GM18511 (cell line): ENCODE measurements around the gene CEMIP.
"Not testable (repeated sequence)": the region's sequence is repeated elsewhere in the genome, so short reads cannot be mapped to it uniquely, and the experiment has no call there.

ENCODE experiments used
- ATAC-seq: cut with Tn5 transposase; IDR thresholded peaks from one replicate; pipeline ENCODE4 v1.9.1; 2021; ENCODE audit warnings: mild to moderate bottlenecking, moderate library complexity; ENCODE audit not compliant: unreplicated experiment

The CEMIP gene

GRCh38 chr15:80758130-80758745 is 20.9 kb upstream of the CEMIP start:
- ATAC-seq, result no peak

GRCh38 chr15:80760960-80761359 is 18.2 kb upstream of the CEMIP start:
- ATAC-seq, result no peak

DNA sequence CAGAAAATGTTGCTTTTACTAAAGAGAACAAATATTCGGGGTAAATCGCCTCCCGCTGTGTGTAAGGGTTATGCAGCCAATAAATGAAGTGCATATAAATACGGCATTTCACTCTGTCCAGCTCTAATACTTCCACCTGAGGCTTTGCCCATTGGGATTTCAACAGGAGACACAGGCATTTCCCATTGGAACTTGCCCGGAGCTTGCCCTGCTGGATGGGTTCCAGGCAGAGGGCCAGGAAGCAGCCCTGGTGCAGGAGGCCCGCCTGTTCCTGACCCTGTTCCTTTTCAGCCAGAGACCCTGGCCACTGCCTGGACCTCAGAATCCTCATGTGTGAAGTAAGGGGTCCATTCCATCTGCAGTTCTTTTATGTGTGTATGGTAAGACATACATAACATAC is 17.4 kb upstream of the CEMIP start:
- no peak for ATAC-seq

- ATAC-seq, result not testable (repeated sequence)
These were observed 15.9 kb upstream of the CEMIP start for GRCh38 chr15:80763235-80763634.

- ATAC-seq, result no peak
These were observed 14.6 kb upstream of the CEMIP start for GRCh38 chr15:80764535-80764934.

DNA sequence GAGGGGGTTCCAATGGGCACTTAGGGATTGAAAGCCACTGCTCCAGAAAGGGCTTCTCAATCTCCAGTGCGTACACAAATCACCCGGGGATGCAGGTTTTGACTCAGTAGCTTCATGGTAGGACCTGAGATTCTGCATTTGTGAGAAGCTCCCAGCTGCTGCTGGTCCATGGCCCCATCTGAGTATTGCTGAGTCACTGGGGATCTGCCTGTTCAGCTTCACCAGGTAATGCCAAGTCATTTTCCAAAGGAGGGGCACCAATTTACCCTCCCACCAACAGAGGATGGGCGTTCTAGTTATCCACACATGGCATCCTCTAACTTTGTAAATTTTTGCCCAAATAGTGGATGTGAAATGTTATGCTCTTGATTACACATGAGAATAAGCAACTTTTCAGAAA is 12.9 kb upstream of the CEMIP start:
- no peak for ATAC-seq

DNA sequence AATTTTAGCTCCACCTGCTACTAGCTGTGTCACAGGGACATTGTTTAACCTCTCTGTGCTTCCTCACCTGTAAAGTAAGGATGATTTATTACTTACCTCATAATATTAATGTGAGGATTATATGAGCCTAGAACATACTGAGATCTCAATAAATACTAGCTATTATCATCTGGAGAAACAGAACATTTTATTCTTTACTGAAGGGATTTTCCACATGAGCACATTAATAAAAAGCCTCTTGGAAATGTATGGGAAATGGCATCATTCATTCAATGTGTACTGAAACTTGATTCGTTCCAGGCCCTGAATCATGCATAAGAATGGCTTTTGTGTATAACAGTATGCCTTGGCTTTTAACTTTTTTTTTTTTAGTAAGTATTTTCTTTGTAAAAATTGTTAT is 11.0 kb upstream of the CEMIP start:
- no peak for ATAC-seq

- no peak for ATAC-seq
These were observed 9.9 kb upstream of the CEMIP start for GRCh38 chr15:80769153-80769828.

DNA sequence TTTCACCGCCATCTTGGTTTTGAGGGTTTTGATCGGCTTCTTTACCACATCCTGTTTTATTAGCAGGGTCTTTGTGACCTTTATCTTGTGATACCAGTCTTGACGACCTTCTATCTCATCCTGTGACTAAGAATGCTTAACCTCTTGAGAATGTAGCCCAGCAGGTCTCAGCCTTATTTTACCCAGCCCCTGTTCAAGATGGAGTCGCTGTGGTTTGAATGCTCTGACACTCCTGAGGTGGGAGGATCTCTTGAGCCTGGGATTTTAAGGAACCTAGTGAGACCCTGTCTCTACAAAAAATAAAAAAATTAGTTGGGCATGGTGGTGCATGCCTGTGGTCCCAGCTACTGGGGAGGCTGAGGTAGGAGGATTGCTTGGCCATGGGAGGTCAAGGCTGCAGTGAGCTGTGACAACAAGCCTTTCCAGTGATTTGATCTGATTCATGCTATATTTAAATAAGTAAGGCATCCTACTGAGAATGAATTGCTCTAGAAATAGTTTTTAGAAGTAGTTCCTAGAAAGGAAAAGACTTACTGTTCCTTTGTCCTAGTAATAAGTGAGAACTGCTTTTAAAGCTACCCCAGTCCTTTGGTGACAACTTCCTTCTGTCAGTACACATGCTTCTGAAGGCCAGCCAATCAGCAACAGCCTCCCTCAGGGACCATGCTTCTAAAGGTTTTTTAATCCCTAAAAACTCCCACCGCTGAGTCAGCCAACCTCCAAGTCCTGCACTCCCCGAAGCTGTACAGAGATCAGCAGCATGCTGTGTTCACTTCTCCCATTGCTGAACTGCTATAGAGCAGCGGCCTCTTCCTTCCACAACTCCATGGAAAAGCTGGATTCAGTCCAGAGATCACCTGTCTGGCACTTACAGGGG is 9.1 kb upstream of the CEMIP start:
- no peak for ATAC-seq

DNA sequence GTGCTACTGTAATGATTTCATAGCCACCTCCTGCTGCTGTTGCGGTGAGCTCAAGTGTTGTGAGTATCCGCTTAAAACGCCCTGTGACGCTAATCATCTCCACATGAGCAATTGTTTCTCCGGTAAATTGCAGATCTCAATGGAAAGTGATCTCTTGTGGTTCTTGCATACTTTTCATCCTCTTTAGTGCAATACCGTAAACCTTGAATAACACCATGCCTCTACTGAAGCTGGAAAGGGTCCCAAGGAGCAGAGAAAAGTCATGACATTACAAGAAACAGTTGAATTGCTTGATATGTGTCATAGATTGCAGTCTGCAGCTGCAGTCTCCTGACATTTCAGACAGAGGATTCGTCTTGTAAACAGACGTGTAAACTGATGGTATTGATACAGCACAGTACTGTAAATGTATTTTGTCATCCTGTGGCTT is 6.0 kb upstream of the CEMIP start:
- ATAC-seq, result no peak

DNA sequence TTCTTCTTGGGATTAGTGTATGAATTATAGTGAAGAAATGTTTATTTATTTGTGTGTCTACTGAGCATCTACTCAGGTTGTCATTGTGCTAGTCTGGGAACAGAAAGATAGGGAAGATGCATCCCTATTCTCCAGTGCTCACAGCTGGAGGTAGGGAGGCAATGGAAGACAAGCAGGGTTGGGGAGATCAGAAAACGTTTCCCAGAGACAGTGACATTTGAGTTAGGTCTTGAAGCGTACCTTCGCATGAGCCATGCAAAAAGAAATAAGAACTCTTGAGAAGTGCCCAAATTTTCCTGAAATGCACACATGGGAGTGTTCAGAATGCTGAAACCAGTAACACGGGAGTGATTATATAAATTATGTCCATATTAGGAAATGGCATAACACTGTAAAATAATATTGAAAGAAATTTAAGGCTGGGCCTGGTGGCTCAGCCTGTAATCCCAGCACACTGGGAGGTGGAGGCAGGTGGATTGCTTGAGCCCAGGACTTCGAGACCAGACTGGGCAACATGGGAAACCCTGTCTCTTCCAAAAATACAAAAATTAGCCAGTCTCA is 5.3 kb upstream of the CEMIP start:
- no peak for ATAC-seq

- ATAC-seq, result no peak
These were observed 4.7 kb upstream of the CEMIP start for GRCh38 chr15:80774486-80774885.

DNA sequence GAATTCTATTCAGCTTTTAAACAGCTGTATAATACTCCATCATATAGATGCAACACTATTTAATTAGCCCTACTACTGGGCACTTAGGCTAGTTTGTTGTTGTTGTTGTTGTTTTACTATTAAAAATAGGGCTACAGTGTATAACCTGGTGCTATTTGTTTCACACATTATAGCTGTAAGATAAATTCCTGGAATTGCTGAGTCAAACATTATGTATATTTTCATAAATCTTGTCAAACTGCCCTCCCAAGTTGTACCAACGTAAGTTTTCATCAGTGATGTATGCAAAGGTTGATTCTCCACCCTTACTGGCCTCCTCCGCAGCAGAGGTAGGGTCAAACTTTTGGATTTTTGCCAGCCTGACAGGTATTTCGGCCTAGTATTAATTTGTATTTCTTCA is 3.8 kb upstream of the CEMIP start:
- no peak for ATAC-seq

DNA sequence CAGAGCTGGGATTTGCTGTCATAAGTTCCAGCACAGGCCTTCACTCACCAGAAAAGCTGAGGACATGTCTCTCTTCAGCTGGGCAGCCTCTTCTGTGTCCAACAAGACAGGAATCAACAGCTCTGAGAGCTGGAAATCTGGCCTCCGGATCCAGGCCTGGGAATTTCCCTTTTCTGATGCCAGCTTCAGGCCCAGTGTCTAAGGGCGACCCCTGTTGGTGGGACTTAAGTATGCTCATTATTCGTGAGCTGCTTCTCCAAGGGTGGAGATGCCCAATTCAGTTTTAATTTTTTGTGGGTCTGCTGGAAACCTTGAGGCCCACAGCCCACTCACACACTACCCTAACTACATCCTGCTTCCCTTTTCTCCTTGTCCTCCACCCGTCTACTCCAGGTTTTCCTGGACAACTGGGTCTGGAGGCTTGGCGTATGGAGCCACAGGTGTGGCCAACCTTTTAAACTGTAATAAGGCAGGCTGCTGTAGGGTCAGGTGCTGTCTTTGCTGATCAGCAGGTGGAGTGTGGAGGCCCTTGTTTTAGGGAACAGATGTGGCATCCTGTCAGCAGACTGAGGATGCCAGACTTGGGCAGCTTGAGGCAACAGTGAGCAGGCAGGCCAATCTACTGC is 2.6 kb upstream of the CEMIP start:
- no peak for ATAC-seq

DNA sequence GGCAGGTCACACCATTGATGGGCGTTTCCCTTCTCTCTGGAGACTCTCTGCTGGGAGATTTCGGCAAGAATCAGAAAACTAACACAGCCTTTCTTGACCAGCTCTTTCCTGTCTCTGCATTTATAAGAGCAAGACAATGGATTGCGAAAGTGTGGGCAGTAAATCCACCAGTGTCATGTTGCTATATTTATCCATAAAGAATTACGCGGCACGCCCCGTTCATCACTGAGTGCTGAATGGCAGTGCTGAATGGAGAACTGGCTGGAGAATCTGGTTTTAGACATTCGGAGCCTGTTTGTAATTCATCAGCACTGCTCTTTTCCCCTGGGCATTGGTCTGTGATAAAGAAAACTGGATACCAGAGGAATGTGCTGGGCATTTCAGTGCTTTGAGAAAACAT is 2.0 kb upstream of the CEMIP start:
- no peak for ATAC-seq

DNA sequence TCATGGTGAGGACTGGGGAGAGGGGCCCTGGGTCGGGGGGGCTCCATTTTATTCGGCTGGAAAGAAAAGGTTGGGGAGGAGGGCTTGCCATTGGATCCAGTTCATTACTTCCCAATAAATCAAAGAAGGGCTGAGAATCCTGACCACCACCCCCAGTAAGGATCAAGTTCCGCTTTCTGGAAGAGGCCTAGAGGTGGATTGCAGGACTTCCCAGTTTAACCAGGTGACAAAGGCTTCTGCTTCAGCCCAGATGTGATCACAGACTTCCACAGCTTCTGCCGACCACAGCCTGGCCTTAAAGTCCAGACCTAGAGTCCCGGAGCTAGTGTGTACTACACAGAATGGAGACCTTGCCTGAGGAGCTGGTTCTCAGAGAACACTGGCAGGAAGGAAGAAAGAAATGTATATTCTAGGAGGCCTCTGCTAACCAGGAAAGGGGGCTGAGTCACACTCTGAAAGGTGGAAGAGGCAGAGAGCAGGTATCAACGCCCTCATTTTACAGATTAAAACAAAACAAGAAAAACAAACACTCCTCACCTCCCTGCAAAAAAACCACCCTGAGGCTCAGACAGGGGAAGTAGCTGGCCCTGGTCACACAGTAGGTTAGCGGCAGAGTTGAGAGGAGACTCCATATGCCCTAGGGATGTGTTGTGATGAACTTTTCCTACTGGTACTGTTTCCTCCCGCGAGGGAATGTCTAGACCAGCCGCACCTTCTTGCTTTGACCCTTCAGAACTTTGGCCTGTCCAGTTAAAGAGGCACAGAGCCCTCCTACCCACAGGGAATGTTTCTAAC is 1.1 kb upstream of the CEMIP start:
- ATAC-seq, result no peak

GRCh38 chr15:80778621-80778963 is 578 bp upstream of the CEMIP start:
- ATAC-seq, result no peak

DNA sequence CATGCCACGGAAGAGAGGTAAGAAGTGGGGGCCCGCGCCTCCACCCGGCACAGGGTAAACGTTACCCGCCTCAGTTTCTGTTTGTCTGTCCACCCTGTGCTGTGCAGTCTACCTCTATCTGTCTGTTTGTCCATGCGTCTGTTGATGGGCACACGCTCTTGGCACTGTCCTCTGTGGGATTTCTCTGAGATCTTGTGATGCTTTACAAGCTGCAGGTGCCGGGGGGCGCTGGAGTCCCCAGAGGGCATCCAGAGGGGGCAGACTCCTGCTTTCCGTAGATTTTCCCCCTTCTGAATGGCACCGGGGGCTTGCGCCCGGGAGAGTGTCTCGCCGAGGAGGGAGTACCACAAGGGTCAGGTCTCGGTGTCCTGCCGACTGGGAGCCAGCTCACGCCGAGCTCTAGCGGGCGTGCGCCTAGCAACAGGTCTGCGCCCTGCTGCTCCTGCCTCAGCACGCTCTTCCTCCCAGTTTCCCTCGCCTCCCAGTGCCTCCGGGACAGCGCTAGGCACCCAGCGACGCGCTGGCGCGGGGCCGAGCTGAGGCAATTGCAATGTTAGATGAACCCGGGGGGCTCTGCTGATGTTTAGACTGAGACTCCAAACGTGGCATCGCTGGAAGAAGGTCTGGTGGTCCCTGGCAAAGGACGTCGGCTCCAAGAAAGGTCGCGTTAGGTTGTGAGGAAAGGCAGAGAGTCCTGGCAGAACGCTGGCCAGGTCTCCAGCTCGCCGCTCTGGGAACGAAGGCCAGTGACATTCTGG is 667 bp downstream of the CEMIP start:
- ATAC-seq, result no peak

GRCh38 chr15:80780416-80781221 is 1.4 kb downstream of the CEMIP start:
- ATAC-seq, result no peak
